Activated CD4-positive, alpha-beta T cell treated with anti-CD3 and anti-CD28 coated beads, Interleukin-2, amount 50 U/mL, for 4 hours (primary cell): Measurements from ENCODE around the gene ALLC.

Source experiments
- DNase-seq, 2 experiments: peaks; one replicate each; pipeline ENCODE4 v3.0.0-alpha.2; 2020

ALLC gene

GRCh38 chr2:3680548-3681345, 22.7 kb downstream of the ALLC start:
- DNase-seq, result no peak

GRCh38 chr2:3681625-3682024, 23.6 kb downstream of the ALLC start:
- no peak for DNase-seq

GRCh38 chr2:3682811-3683210, 24.8 kb downstream of the ALLC start:
- DNase-seq, result no peak

- DNase-seq, result no peak
Measured at GRCh38 chr2:3683748-3684454, 25.9 kb downstream of the ALLC start.

- no peak for DNase-seq
Measured at GRCh38 chr2:3689998-3690748, 32.2 kb downstream of the ALLC start.

- no peak for DNase-seq
Measured at GRCh38 chr2:3692375-3692774, 34.4 kb downstream of the ALLC start.

- DNase-seq, result no peak
Measured at GRCh38 chr2:3696545-3696944, 38.5 kb downstream of the ALLC start.

- no peak for DNase-seq
Measured at GRCh38 chr2:3701071-3701470, 43.1 kb downstream of the ALLC start.

- no peak for DNase-seq
Measured at GRCh38 chr2:3703236-3703756, 45.3 kb downstream of the ALLC start, which contains the start of gene DCDC2C. TSS of gene DCDC2C (plus strand) at chr2:3703575. CDS start at chr2:3703752, 177 bp downstream.

- DNase-seq, result no peak
Measured at GRCh38 chr2:3703757-3704355, 45.9 kb downstream of the ALLC start.

GRCh38 chr2:3704692-3705091, 46.7 kb downstream of the ALLC start:
- DNase-seq, result no peak

GRCh38 chr2:3705782-3706181, 47.8 kb downstream of the ALLC start:
- DNase-seq, result no peak

GRCh38 chr2:3706892-3707291, 48.9 kb downstream of the ALLC start:
- no peak for DNase-seq

- no peak for DNase-seq
Measured at GRCh38 chr2:3708576-3708975, 50.6 kb downstream of the ALLC start.

GRCh38 chr2:3709225-3709624, 51.2 kb downstream of the ALLC start:
- no peak for DNase-seq

GRCh38 chr2:3712424-3712823, 54.4 kb downstream of the ALLC start:
- no peak for DNase-seq

- DNase-seq, result no peak
Measured at GRCh38 chr2:3712831-3713503, 55.0 kb downstream of the ALLC start.

- no peak for DNase-seq
Measured at GRCh38 chr2:3718679-3719078, 60.7 kb downstream of the ALLC start.

GRCh38 chr2:3725002-3725401, 67.0 kb downstream of the ALLC start:
- no peak for DNase-seq

- no peak for DNase-seq
Measured at GRCh38 chr2:3725458-3726250, 67.7 kb downstream of the ALLC start.

- no peak for DNase-seq
Measured at GRCh38 chr2:3726511-3726910, 68.5 kb downstream of the ALLC start.
